NOMO-1 (cell line): ENCODE measurements around the gene HLX.
A peak's percentile ranks its signal among the peaks of the same experiment; 100 is the strongest.

Experiments used
- DNase-seq, 2 experiments: peaks; one replicate each; lab custom pipeline; 2025; ENCODE audit not compliant: unreplicated experiment in 2 of 2; lab: John Stamatoyannopoulos, UW

Gene HLX

DNA sequence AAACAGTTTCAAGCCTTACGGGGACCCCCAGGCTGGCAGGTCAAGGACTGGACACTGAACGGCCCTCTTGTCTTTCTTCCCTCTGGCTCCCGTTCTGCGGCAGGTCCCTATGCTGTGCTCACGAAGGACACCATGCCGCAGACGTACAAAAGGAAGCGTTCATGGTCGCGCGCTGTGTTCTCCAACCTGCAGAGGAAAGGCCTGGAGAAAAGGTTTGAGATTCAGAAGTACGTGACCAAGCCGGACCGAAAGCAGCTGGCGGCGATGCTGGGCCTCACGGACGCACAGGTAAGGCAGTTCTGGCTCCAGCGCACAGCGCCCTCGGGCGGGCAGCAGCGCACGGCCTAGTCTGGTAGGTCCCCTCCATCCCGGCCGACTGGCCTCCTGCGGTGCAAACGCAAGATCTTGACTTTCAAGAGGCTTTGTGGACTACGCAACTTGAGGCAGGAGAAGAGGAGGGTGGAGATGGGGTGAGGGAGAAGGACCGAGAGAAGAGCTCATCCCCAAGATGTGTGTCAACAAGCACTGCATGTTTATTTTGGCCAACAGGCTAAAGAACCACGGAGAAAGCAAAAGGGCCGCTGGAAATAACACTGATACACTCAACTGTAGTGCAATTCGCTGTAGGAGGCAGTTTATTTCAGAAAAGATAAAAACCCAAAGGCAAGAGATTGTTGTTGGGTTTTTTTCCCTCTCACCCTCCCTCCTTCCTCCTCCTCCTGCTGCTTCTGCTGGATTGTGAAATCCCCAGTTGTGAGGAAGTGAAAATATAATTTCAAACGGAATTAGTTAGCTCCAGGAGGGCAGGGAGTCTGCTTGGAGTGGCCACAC is 3.0 kb downstream of the HLX start:
- peak; percentile 79 to 93 for DNase-seq

DNA sequence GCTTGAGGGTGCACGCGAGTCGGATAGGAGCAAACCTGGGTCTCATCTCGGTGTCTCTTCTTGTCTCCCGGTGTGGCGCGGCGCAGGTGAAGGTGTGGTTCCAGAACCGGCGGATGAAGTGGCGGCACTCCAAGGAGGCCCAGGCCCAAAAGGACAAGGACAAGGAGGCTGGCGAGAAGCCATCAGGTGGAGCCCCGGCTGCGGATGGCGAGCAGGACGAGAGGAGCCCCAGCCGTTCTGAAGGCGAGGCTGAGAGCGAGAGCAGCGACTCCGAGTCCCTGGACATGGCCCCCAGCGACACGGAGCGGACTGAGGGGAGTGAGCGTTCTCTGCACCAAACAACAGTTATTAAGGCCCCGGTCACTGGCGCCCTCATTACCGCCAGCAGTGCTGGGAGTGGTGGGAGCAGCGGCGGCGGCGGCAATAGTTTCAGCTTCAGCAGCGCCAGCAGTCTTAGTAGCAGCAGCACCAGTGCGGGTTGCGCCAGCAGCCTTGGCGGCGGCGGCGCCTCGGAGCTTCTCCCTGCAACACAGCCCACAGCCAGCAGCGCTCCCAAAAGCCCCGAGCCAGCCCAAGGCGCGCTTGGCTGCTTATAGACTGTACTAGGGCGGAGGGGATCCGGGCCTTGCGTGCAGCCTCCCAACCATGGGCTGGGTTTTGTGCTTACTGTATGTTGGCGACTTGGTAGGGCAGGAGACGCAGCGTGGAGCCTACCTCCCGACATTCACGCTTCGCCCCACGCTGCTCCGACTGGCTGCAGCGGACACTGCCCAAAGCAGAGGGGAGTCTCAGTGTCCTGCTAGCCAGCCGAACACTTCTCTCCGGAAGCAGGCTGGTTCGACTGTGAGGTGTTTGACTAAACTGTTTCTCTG is 5.1 kb downstream of the HLX start:
- DNase-seq = no peak

DNA sequence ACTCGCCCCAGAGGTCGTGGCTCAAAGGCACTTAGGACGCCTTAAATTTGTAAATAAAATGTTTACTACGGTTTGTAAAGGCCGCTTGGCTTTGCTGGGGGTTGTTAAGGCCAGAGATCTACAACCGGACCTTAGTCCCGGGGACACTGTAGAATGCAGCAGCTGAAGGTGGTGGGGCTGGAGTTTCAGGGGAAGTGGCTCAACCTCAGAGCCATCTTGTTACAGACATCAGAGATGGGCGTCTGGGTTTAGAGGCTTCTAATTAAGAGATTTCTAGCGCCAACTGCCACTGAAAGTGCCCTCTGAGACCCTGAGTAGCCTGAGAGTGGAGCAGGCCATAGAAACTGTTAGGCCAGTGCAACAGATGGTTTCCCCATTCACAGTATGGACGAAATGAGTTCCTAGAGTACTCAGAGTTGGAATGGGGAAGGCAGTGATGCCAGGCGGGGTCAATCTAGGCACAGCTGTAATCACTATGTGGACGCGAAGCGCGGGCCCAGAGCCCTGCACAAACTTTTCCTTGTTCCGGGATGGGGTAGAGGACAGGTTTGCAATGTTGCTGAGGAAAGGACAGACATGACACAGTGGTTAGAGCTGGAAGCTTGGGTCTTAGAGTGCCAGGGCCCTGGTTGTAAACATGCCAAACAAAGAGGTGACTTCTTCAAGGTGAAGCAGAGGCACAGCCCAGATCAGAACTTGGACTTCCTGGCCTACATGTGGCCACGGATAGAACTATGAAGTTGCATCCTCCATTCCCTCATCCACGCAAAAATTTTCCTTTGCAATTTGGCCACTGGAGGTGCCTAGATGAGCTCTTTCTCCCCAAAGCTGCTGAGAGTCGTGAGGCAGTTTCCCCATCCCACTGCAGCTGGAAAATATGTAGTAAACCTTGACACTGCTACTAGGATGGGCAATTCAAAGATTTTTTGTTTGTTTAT is 6.0 kb downstream of the HLX start:
- no peak for DNase-seq

DNA sequence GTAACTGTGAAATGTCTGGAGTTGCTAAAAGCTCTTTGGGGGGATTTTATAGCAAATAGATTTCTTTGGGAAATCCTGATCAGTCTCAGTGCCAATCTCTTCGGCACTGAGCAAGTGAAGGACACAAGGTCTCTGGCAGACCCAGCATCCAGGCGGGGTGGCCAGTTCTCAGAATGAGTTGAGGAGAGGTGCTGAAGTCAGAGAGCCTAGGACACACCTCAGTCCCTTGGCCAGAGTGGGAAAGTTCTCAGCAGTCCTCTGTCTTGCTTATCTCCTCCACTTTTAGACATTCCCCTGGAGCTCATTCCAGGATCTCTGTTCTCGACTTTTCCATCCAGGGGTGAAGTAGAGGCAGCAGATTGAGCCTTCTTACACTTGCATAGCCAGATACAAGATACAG is 6.7 kb downstream of the HLX start:
- DNase-seq = no peak

DNA sequence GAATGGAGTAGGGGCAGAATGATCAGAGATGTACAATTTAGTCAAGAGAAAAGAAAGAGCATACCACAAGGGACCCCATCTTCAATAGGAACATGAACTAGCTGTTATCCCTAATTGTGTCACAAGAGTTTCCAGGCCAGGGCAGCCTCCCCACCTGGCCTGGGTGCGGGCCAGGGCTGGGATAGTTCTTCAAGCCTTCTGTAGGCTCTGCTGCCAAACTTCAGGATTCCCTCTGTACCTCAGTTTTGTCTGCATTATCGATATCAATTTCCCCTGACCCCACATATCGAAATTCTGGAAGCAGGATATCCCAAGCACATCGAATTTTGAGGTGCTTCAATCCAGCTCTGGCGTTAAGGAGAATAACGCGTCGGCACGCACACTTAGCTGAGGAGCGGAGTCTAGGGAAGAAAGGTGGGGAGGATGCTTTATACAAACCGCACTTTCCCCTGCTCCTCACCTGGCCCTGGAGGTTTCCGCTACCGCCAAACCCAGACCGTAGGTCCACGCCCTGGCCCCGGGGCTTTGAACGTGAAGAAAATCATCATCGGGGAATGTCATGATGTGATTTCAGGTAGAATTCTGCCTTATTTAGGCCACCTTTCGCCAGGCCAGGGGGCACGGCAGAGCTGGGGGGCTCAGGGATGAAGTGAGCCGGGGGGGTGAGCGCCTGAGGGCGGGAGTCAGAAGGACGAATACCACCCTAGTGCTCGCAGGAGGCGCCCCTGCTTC is 7.4 kb downstream of the HLX start:
- DNase-seq = no peak

DNA sequence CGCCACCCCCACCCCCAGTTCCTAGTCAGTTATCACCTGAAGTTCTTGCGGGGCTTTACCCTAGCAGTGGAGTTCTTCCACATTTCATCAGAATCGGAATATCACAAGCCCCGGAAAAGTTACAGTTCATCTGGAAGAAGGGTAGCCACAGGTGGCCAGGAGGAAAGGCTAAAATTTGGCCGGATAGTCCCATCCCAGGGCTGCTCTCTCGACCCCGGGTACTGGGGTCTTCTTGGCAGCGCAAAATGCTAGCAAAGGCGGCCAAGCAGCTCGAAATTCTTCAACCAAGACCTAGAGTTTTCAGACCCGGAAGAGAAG is 7.9 kb downstream of the HLX start:
- DNase-seq = no peak

DNA sequence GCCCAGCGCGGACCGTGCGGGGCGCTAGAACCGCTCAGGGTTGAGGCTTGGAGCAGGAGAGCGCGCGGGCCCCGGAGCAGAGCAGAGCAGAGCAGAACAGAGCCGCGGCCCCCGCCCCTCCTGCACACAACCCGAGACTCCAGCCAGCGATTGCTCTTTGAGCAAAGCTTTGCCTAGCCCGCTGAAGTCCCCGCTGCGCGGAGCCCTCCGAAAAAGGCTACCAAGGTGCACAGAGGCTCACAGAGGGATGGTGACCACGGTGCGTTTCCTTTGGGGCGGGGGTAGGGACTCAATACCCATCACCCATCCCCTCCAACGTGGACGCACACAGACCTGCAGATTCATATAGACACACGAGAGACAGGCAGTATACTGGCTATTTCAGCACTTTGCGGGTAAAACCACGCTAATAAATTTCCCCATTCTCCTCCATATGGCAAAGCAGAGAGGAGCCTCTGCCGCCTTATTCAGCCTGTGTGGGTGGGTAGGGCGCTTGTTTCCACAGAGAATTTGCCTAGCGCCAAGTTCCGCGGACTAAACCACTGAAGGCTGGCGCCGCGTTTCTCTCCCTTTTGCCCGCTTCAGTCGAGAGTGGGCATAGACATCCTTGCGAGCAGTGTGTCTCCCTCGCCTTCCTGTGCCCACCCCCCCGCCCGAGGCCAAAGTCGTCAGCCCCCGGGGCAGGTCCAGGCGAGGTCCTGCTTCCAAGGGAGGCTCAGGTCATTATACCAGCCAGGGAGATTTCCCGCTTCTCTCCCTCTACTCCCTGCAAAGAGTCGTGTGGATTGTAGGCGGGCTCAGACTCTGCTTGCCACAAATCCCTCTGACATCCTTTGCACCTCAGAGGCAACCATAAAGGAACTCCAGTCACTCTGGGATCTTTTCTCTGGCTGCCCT is 8.5 kb downstream of the HLX start:
- DNase-seq = no peak

DNA sequence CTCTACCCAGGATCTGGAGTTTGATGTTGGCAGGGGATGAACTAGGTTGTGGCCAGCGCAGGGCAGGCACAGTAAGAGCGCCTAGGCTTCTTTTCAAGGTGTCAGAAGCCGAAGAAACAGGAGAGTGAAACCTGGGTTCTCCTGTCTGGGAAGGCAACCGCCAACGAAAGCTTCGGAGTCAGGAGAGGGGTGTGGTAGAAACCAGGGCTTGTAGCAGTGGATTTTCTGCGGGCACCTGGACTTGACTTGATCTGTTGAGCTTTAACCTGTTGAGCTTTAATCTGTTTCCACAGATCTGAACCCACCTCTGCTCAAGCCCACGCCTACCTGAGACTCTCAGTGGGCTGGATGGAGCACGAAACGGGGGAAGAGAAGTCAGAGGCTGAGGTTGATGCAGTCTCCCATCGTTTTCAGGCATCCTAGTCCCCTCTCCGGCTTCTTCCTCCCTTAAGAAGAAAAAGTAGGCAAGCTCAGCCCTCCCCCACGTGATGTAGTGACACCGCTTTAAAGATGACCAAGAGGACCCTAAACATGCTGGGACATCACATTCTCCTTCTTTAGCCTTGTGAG is 9.3 kb downstream of the HLX start:
- DNase-seq = no peak

DNA sequence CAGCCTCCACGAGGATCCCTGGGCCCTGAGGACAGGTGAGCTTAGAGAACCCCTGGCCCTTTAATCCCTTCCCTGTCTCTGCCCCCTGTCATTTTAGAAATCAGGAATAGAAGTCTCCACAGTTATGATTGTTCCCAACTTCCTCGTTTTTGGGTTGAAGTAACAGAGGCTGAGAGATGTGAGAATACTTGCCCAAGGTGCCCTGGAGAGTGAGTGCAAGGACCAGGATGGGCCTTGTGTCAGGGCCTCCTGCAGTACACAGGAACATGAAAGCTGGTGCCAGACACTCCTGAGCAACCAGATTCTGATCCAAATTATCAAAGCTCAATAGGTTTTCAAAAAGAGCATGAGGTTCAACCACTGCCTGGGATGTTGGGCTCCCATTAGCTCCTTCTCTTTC is 10.1 kb downstream of the HLX start:
- no peak for DNase-seq

DNA sequence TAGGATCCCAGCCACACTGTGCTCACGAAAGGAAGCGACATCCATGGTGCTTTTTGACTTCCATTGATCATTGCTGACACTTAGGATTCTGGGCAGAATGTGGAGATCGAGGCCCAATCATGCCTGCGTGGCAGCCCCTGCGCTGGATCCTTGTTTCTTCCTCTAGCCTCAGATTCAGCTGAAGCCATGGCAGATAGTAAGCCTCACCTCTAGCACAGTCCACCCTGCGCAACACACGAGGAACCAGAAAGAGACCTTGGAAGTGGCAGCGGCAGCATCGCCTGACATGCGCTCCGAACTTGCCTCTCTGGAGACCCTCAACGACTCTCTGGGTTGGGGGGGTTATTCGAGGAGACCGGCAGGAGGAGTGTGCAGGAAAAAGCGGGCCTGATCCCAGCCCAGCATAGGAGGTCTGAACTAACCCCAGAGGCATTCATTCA is 10.6 kb downstream of the HLX start:
- DNase-seq = no peak

DNA sequence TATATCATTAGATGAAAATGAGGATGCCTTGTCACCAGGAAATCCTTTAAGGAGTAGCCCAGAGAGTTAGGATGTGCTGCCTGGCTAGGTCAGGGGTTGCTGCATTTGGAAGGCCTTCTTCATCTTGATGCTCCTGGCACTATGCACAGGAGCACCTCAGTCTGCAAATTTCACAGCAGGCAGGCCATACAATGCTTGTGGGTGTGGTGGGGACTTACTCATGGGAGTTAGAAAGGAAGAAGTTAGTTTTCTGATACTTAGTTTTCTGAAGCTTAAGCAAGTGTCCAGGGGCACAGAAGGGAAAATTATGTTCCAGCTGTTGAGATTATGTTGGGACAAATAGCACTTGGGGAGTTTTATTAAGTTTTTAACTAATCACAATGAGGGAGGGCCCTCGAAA is 11.4 kb downstream of the HLX start:
- no peak for DNase-seq

DNA sequence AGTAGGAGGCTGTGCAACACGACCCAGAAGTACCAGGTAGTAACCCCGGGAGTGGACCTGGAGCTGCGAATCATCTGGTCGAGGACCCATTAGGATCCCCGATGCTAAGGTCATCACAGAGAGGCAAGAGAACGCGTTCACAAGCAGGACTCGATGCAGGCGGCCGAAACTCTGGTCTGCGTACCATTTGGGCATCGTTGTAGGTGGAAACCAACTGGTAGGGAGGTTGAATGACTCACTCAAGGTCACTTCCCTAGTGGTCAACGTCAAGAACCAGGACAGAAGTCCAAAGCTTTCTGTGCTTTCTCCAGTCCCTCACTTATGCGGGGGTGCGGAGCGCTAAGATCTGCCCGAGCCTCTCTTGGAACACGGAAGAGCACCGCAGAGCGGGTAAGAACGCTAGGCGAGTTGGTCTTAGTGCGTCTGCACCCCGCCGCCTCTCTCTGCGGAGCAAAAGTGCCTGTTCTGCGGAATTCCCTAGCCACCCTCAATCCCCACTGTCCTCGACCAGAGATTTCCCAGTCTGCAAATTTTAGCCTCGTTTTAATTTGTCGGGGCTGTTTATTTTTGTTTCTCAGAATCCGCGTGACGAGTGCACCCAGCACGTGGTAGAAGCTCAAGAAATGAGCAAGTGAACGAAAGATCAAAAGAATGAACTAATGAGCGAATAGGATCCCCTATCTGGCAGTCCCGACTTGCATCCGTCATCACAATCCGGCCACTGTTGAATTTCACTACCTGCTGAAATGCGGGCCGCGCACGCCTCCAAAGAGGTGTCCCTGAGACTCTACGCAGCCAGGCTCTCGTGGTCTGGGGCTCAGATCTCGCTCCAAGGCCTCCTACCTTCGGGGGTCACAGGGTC is 12.2 kb downstream of the HLX start:
- DNase-seq = no peak

DNA sequence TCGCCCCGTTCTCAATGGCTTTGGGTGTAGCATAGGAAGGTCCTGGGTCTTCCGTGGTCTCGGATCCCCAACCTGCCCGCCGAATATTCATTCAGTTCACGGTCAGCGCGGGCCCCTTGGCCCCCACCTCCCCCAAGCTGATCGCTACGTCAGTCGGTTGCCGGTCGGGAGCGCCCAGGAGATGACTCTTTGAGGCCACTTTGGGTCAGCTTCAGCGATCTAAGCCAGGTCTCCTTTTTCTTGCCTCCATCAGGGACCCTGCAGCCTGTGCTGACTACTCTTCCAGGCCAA is 12.8 kb downstream of the HLX start:
- DNase-seq = no peak

DNA sequence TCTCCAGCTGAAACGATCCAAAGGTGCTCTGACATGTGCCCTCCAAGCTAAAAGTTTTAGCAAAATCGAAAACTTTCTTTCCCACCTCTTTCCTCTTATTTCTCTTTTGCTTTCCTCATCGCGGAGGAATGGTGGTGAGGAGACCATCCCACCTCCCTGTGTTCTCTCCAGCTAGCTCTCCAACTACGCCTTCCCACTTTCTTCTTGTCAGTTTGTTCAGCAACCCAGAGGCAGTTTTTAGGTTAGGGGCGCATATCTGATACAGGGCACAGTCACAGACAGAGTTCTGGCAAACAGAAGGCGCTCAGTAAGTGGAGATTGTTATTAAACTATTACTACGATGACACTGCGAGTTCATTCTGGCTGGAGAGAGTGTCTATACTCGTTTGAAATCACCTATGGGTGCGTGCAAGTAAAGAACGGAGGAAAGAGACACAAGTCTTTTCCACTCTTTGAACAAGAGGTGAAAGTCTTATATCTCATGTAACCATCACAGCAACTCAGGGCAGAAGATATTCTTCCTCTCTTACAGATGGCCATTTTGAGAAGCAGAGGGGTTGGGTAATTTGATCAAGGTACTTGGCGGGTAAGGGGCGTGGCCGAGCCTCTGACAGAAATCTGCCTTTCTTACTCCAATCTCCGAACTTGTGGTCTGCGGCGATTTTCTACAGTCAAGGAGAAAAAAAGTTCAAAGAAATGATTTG is 13.9 kb downstream of the HLX start:
- no peak for DNase-seq

DNA sequence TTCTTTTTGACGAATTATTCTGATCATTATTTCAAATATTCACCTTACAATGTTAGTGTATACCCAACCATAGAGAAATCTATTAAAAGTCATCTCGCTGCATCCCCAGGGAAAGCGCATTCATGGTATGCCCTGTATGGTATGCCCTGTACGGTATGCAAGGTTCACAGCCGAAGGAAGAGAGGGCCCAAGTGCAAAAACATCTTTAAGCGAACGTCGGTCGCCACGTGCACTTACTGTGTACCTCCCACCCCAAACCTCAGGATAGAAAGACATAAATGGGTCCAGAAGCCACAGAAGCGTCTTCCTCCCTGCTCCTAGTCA is 14.4 kb downstream of the HLX start:
- no peak for DNase-seq

DNA sequence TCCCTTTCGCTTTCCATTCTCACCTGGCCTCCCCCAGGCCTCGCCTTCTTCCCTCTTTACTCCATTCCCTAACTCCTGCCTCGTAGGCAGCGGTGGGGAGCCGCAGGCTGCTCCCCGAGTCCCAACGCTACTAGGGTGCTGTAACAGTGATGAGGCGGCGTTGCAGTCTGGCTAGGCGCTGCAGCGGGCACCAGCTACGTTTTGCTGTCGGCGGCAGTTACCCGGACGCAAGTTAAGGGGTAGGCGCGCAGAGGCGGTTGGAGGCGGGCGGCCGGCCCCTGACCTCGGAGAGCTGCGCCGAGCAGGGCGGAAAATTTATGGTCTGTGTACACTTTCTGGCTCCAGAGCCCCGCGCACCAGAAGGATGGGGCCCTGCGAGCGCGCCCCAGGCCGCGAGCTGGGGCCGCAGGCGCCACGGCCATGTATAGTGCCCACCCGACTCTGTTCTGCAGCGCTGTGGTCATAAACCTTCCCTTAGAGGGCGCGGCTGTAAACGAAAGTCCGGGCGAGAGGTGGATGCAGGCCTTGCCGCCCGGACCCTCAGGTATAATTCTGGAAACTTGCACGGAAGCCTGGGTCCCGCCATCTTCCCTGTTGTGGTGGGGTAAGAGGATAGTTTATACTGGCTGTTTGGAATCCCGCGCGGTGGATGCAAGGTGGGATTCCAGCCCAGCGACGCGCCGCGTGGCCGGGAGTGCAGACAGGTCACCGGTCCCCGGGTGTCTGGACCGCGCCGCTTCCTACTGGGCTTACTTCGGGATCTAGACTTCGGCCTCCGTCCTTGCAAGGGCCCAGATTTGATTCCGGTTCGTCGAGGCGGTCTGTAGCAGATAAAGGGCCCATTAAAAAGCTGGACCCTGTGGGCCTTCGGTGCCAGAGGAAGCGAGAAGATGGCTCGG is 15.0 kb downstream of the HLX start:
- DNase-seq = no peak

DNA sequence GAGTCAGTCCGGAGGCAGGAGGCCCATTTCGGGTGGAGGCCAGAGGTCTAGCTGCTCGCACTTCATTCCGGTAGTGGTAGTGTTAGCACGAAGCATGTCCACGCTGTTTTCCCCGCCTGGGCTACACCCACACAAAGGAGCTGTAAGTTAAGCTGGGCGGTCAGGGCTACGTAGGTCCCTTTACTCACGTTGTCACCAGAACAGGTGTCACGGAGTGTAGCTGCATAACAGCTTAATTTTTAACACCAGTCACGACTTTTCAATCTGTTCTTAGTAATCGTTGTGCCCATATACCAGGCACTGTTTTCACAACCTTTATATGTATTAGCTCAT is 15.6 kb downstream of the HLX start:
- DNase-seq = no peak
